ENCODE data around the gene PLK3. TPM values are rescaled to one million over a fixed set of nuclear protein-coding genes. Genes with fewer than 3 reads are reported as not detected.
"Not testable (repeated sequence)": the region's sequence is repeated elsewhere in the genome, so short reads cannot be mapped to it uniquely, and the experiment has no call there.

The PLK3 gene
- total and polyA plus RNA-seq, 2 experiments from 2014 or later: 8.7 to 15.1 TPM

DNA sequence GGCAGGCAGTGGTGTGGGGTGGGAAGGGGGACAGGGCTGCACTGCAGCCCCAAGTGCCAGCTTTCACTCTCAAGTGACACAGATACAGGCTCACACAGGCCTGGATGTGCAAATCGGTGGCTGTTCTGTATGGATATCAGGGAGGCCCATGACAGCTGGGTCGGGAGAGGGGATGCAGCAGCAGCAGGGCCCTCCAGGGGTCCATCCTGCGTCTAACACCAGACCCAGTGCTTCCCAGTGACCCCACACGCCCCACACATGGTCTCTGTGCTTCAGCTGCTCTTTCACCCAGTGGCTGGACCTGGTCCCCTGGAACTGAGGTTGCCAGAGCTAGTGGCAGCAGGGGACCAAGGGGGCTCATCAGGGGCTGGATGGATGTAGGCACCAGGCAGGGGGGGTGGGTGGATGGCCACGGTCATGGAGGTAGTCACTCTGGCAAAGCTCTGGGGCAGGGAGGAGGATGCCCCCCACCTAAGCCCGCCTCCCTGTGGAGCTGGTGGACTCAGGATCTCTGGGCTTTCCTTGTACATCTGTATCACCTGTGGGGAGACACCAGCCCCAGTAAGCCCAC, 22.0 kb downstream of the PLK3 start:
- peaks cover 16% of the 10 kb centered on the region for H3K4me1 Mint-ChIP-seq
- Histone ChIP-seq H3K9me2 (ENCODE audit: insufficient read depth) (no peaks in the 10 kb centered on the region), H3K27me3 (ENCODE audit: insufficient read depth) (no peaks in the 10 kb centered on the region), H3K4me3 (no peak overlapping the region), H3K36me3 (ENCODE audit: insufficient read depth) (no peaks in the 10 kb centered on the region), H3K27ac (ENCODE audit: low read depth) (no peak overlapping the region), H3F3A (replicated peaks; ENCODE audit: low read depth) (0 out of 2 replicates have a peak, but pooled peaks cover 3% of the 10 kb centered on the region), H2AFZ (no peak overlapping the region), H3K4me1 (ENCODE audit: insufficient read depth) (peaks cover 9% of the 10 kb centered on the region), H4K20me1 (replicated peaks; ENCODE audit: insufficient read depth) (no peaks in the 10 kb centered on the region), H3K79me2 (replicated peaks; ENCODE audit: insufficient read depth) (no peaks in the 10 kb centered on the region), H3K4me2 (no peak overlapping the region)
- no peak overlapping the region for H3K4me3 Mint-ChIP-seq
- H3K27ac Mint-ChIP-seq: no peak overlapping the region
- no peak for TF ChIP-seq CREB1 (CRISPR knock-in tag; IDR thresholded peaks at IDR 0.05; ENCODE audit: low read depth)
- DNase-seq (ENCODE audit: low spot score) (no peak), ATAC-seq (no peak)
- no peaks in the 10 kb centered on the region; the same call in 2 of the 3 replicates for H3K36me3 Mint-ChIP-seq (ENCODE audit: low read depth)
- H3K27me3 Mint-ChIP-seq (ENCODE audit: insufficient read depth, low read depth, poor library complexity): peaks cover 20% of the 10 kb centered on the region
- no peaks in the 10 kb centered on the region for H3K9me3 Mint-ChIP-seq

- no peaks in the 10 kb centered on the region for H4K20me1 ChIP-seq (replicated peaks; ENCODE audit: insufficient read depth)
- no peaks in the 10 kb centered on the region for H3K79me2 ChIP-seq (replicated peaks; ENCODE audit: insufficient read depth)
- 0 out of 2 replicates have a peak, but pooled peaks cover 3% of the 10 kb centered on the region for H3F3A ChIP-seq (replicated peaks; ENCODE audit: low read depth)
- H3K4me1 ChIP-seq (ENCODE audit: insufficient read depth): peaks cover 9% of the 10 kb centered on the region
- no peaks in the 10 kb centered on the region for H3K27me3 ChIP-seq (ENCODE audit: insufficient read depth)
- H3K9me2 ChIP-seq (ENCODE audit: insufficient read depth): no peaks in the 10 kb centered on the region
- TF ChIP-seq POLR2AphosphoS5 (IDR thresholded peaks at IDR 0.05; ENCODE audit: low read depth) (no peak), STAT1 (IDR thresholded peaks at IDR 0.05; ENCODE audit: unreplicated experiment) (no peak)
- peaks cover 18% of the 10 kb centered on the region for H3K27me3 Mint-ChIP-seq (ENCODE audit: insufficient read depth, low read depth, poor library complexity)
- H3K4me2 ChIP-seq: no peak overlapping the region
- H3K27ac Mint-ChIP-seq: no peak overlapping the region
- no peaks in the 10 kb centered on the region; the same call in 2 of the 3 replicates for H3K36me3 Mint-ChIP-seq (ENCODE audit: low read depth)
- H3K27ac ChIP-seq (ENCODE audit: low read depth): no peak overlapping the region
- no peaks in the 10 kb centered on the region for H3K36me3 ChIP-seq (ENCODE audit: insufficient read depth)
- peaks cover 15% of the 10 kb centered on the region for H3K4me1 Mint-ChIP-seq
- no peak overlapping the region for H3K4me3 Mint-ChIP-seq
- DNase-seq (ENCODE audit: low spot score) (no peak), ATAC-seq (no peak)
- no peak overlapping the region for H3K4me3 ChIP-seq
- H2AFZ ChIP-seq: no peak overlapping the region
- no peaks in the 10 kb centered on the region for H3K9me3 Mint-ChIP-seq
Measured at GRCh38 chr1:44822981-44823451, 22.8 kb downstream of the PLK3 start.

DNA sequence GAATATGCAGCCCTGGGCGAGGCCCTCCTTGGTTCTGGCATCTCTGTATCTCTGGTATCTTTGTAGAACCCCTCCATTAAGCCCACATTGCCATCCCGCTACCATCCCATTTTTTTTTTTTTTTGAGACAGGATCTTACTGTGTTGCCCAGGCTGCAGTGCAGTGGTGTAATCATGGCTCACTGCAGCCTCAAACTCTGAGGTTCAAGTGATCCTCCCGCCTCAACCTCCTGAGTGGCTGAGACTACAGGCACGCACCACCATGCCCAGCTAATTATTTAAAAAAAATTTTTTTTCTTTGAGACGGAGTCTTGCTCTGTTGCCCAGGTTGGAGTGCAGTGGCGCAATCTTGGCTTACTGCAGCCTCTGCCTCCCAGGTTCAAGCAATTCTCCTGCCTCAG, 24.2 kb downstream of the PLK3 start:
- H3K36me3 ChIP-seq (ENCODE audit: insufficient read depth); ATAC-seq; H3F3A ChIP-seq (replicated peaks; ENCODE audit: low read depth); H3K4me2 ChIP-seq; H3K27ac Mint-ChIP-seq; H2AFZ ChIP-seq; H3K9me3 Mint-ChIP-seq; H3K4me3 Mint-ChIP-seq; H3K4me3 ChIP-seq; H3K27me3 ChIP-seq (ENCODE audit: insufficient read depth); H3K36me3 Mint-ChIP-seq (ENCODE audit: low read depth); H3K4me1 ChIP-seq (ENCODE audit: insufficient read depth); H3K9me2 ChIP-seq (ENCODE audit: insufficient read depth); H4K20me1 ChIP-seq (replicated peaks; ENCODE audit: insufficient read depth); DNase-seq (ENCODE audit: low spot score); H3K79me2 ChIP-seq (replicated peaks; ENCODE audit: insufficient read depth); H3K27ac ChIP-seq (ENCODE audit: low read depth): not testable (repeated sequence)
- Mint-ChIP-seq H3K27me3 (ENCODE audit: insufficient read depth, low read depth, poor library complexity) (peaks cover 15% of the 10 kb centered on the region), H3K4me1 (peaks cover 13% of the 10 kb centered on the region)

GRCh38 chr1:44826375-44827196, 26.4 kb downstream of the PLK3 start:
- ATAC-seq (peak; percentile 36), DNase-seq (ENCODE audit: low spot score) (no peak)
- Histone ChIP-seq H4K20me1 (replicated peaks; ENCODE audit: insufficient read depth) (no peaks in the 10 kb centered on the region), H3K36me3 (ENCODE audit: insufficient read depth) (no peaks in the 10 kb centered on the region), H3K4me1 (ENCODE audit: insufficient read depth) (no peaks in the 10 kb centered on the region), H3K27me3 (ENCODE audit: insufficient read depth) (no peaks in the 10 kb centered on the region), H3K27ac (ENCODE audit: low read depth) (no peak overlapping the region), H3K4me2 (no peak overlapping the region), H3F3A (replicated peaks; ENCODE audit: low read depth) (no peaks in the 10 kb centered on the region), H3K4me3 (no peak overlapping the region), H2AFZ (peak overlapping the region; percentile 56), H3K79me2 (replicated peaks; ENCODE audit: insufficient read depth) (no peaks in the 10 kb centered on the region), H3K9me2 (ENCODE audit: insufficient read depth) (no peaks in the 10 kb centered on the region)
- Mint-ChIP-seq H3K9me3 (no peaks in the 10 kb centered on the region), H3K4me1 (peaks cover 10% of the 10 kb centered on the region), H3K27ac (no peak overlapping the region), H3K4me3 (no peak overlapping the region), H3K36me3 (ENCODE audit: low read depth) (no peaks in the 10 kb centered on the region; the same call in 2 of the 3 replicates), H3K27me3 (ENCODE audit: insufficient read depth, low read depth, poor library complexity) (peaks cover 6% of the 10 kb centered on the region)
- TF ChIP-seq ZNF331 (CRISPR knock-in tag; IDR thresholded peaks at IDR 0.05; ENCODE audit: low read depth): no peak
- no peak for TF ChIP-seq POLR2AphosphoS5 (IDR thresholded peaks at IDR 0.05; ENCODE audit: low read depth)
- TF ChIP-seq EZH2phosphoT487 (IDR thresholded peaks at IDR 0.05; ENCODE audit: unreplicated experiment): no peak
- TF ChIP-seq REST (IDR thresholded peaks at IDR 0.05; ENCODE audit: unreplicated experiment): no peak
- no peak for TF ChIP-seq EZH2 (IDR thresholded peaks at IDR 0.05; ENCODE audit: low read depth, unreplicated experiment)
- TF ChIP-seq CREB1 (CRISPR knock-in tag; IDR thresholded peaks at IDR 0.05; ENCODE audit: low read depth): no peak
- no peak for TF ChIP-seq NANOG (IDR thresholded peaks at IDR 0.05; ENCODE audit: borderline replicate concordance)
- no peak for TF ChIP-seq STAT1 (IDR thresholded peaks at IDR 0.05; ENCODE audit: unreplicated experiment)
- no peak for TF ChIP-seq JUNB (IDR thresholded peaks at IDR 0.05; ENCODE audit: unreplicated experiment)

All from GM23338 (cell line).